GM12873 (cell line): Measurements from ENCODE around the gene UGT1A10.

Experiments used
- CTCF ChIP-seq: IDR thresholded peaks from 2 replicates; pipeline ENCODE4 v1.5.1; 2012; ENCODE audit warnings: low read depth, mild to moderate bottlenecking, moderate library complexity, low read length, control low read depth; ENCODE audit not compliant: insufficient read depth; ENCODE audit errors: missing control alignments

UGT1A10 gene

GRCh38 chr2:233775414-233775813, 139.2 kb downstream of the UGT1A10 start:
- TF ChIP-seq CTCF, result no peak

GRCh38 chr2:233778030-233778429, 141.8 kb downstream of the UGT1A10 start, which contains the start of gene MROH2A:
MROH2A (plus strand) TSS chr2:233778330; CDS start chr2:233779359, 1,029 bp downstream.
- TF ChIP-seq CTCF, result no peak

GRCh38 chr2:233779722-233780121, 143.5 kb downstream of the UGT1A10 start:
- no peak for TF ChIP-seq CTCF

DNA sequence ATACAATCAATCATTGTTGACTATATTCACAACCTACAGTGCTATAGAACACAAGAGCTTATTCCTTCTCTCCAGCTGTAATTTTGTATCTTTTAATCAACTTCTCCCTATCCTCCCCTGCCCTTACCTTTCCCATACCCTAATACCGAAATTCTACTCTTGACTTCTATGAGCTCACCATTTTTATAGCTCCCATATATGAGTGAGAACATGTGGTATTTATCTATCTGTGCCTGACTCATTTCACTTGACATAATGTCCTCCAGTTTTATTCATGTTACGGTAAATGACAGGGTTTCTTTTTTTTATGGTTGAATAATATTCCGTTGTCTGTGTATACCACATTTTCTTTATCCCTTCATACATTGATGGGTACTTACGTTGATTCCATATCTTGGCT, 144.5 kb downstream of the UGT1A10 start:
- no peak for TF ChIP-seq CTCF

GRCh38 chr2:233789554-233789953, 153.3 kb downstream of the UGT1A10 start:
- TF ChIP-seq CTCF, result no peak

- TF ChIP-seq CTCF, result no peak
Observed at GRCh38 chr2:233791151-233791882, 155.1 kb downstream of the UGT1A10 start.

DNA sequence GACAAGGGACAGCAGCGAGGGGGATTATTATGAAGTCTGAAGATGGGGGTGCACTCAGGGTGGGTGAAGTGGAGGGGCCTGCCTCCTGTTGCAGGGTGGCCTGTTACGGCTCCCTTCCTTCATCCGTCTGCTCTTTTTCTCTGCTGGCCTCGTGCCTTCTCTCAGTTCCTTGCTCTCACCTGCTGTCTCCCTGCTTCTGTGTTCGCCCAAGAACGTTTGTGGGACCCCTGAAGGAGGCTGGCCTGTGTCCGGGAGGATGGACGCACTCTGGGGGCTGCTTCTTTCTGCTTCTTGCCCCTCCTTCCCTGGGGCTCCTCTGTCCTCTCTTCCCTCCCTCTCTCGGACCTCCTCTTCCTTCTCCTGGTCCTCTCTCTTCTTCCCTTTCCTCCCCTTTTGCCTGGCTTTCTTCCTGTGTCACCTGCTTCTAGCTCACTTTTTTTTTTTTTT, 155.7 kb downstream of the UGT1A10 start:
- no peak for TF ChIP-seq CTCF
